HFF-Myc (cell line): ENCODE data around the gene SNRNP48.

Source experiments
- DNase-seq: peaks from one replicate; pipeline ENCODE4 v3.0.0-alpha.2; 2011; ENCODE audit warnings: low read depth; ENCODE audit errors: extremely low read depth
- H3K4me3 ChIP-seq: replicated peaks from 2 replicates; pipeline ENCODE4 v1.5.1; 2011; ENCODE audit warnings: low read depth, mild to moderate bottlenecking, control low read depth, low read length
- CTCF ChIP-seq: IDR thresholded peaks from 2 replicates; pipeline ENCODE4 v1.5.1; 2012; ENCODE audit warnings: mild to moderate bottlenecking, low read depth, low read length, control low read depth; ENCODE audit errors: missing control alignments

SNRNP48 gene

GRCh38 chr6:7589949-7590917 lies at the start of gene SNRNP48:
SNRNP48 (plus strand) TSS chr6:7590198; CDS start chr6:7590258, 60 bp downstream.
- DNase-seq, result peak; percentile 75
- TF ChIP-seq CTCF, result no peak
- peak within 1 kb of the TSS; percentile 77 for H3K4me3 ChIP-seq

GRCh38 chr6:7540595-7540994 lies 49.4 kb upstream of the SNRNP48 start:
- peak overlapping the region; percentile 48 for H3K4me3 ChIP-seq
- TF ChIP-seq CTCF, result no peak
- DNase-seq, result no peak

GRCh38 chr6:7541175-7542064 lies 48.6 kb upstream of the SNRNP48 start, which contains the start of gene DSP:
DSP (plus strand) TSS chr6:7541671; CDS start chr6:7541916, 245 bp downstream.
- H3K4me3 ChIP-seq, result peak within 1 kb of the TSS; percentile 48
- DNase-seq, result no peak

GRCh38 chr6:7542065-7542873 lies 47.7 kb upstream of the SNRNP48 start:
- peak overlapping the region; percentile 48 for H3K4me3 ChIP-seq

More at GRCh38 chr6:7541175-7542064, 48.6 kb upstream of the SNRNP48 start, which contains the start of gene DSP:
- TF ChIP-seq CTCF, result no peak

GRCh38 chr6:7542874-7543624 lies 46.9 kb upstream of the SNRNP48 start:
- peak overlapping the region; percentile 48 for H3K4me3 ChIP-seq
- TF ChIP-seq CTCF, result no peak
- DNase-seq, result no peak

More at GRCh38 chr6:7542065-7542873, 47.7 kb upstream of the SNRNP48 start:
- DNase-seq, result no peak
- TF ChIP-seq CTCF, result no peak
